OCI-LY7 (cell line): Measurements from ENCODE around the gene PMM2. TPM values are rescaled to one million over a fixed set of nuclear protein-coding genes. Genes with fewer than 3 reads are reported as not detected.

Experiments
- BruUV-seq: library from RNA; stranded (reverse); fragments of 400-500 nt; replicated peaks from 2 replicates; lab custom pipeline; 2021; lab: Mats Ljungman, UMichigan
- CTCF ChIA-PET: fragments of 300-600 bp; sonication (Branson Sonifier 250); formaldehyde crosslinking; loops from one replicate; lab custom pipeline; 2022; ENCODE audit warnings: antibody characterized with exemption; ENCODE audit not compliant: unreplicated experiment; lab: Charles Lee
- POLR2A ChIA-PET: fragments of 300-600 bp; sonication (Branson Sonifier 250); formaldehyde crosslinking; loops from one replicate; lab custom pipeline; 2022; ENCODE audit warnings: antibody characterized with exemption; lab: Charles Lee
- DNase-seq: peaks from one replicate; pipeline ENCODE4 v3.0.0-alpha.2; 2015; ENCODE audit warnings: low spot score
- H2AFZ ChIP-seq: fragments of 200-600 bp; sonication (generic), shearing (Covaris generic); 2 replicates; pipeline ENCODE4 v1.6.1; 2014; ENCODE audit warnings: mild to moderate bottlenecking, antibody characterized with exemption, low read length, moderate library complexity
- H3K27ac ChIP-seq: fragments of 200-600 bp; sonication (generic); 2 replicates; pipeline ENCODE4 v1.5.1; 2014; ENCODE audit warnings: mixed run types, low read depth, mild to moderate bottlenecking, moderate library complexity, low read length, inconsistent platforms; ENCODE audit not compliant: poor library complexity, severe bottlenecking
- H3K36me3 ChIP-seq: fragments of 200-600 bp; sonication (generic); 2 replicates; pipeline ENCODE4 v1.6.1; 2014; ENCODE audit warnings: mild to moderate bottlenecking, antibody characterized with exemption, low read length, moderate library complexity, mixed read lengths; ENCODE audit not compliant: insufficient read depth
- H3K4me1 ChIP-seq: fragments of 200-600 bp; sonication (generic); 2 replicates; pipeline ENCODE4 v1.5.1; 2014; ENCODE audit warnings: mild to moderate bottlenecking, low read length; ENCODE audit not compliant: insufficient read depth, poor library complexity, severe bottlenecking
- H3K4me2 ChIP-seq: fragments of 200-600 bp; sonication (generic); 2 replicates; pipeline ENCODE4 v1.6.1; 2014; ENCODE audit warnings: mild to moderate bottlenecking, low read length
- H3K4me3 ChIP-seq: fragments of 200-600 bp; sonication (generic); 2 replicates; pipeline ENCODE4 v1.5.1; 2014; ENCODE audit warnings: mild to moderate bottlenecking, low read depth, low read length; ENCODE audit not compliant: poor library complexity, severe bottlenecking
- H3K79me2 ChIP-seq: fragments of 200-600 bp; sonication (generic); 2 replicates; pipeline ENCODE4 v1.6.1; 2016; ENCODE audit warnings: low read depth, mild to moderate bottlenecking, low read length, moderate library complexity, mixed read lengths; ENCODE audit not compliant: insufficient read depth
- H3K9me2 ChIP-seq: fragments of 200-600 bp; sonication (generic); 2 replicates; pipeline ENCODE4 v1.6.1; 2016; ENCODE audit warnings: mild to moderate bottlenecking, low read length, mixed read lengths; ENCODE audit not compliant: insufficient read depth
- H3K9me3 ChIP-seq: fragments of 200-600 bp; sonication (generic); 2 replicates; pipeline ENCODE4 v1.6.1; 2014; ENCODE audit warnings: mild to moderate bottlenecking, mixed run types, low read length, mixed read lengths
- H4K20me1 ChIP-seq: fragments of 200-600 bp; sonication (generic); 2 replicates; pipeline ENCODE4 v1.6.1; 2014; ENCODE audit warnings: mild to moderate bottlenecking, antibody characterized with exemption, low read length, moderate library complexity, mixed read lengths; ENCODE audit not compliant: insufficient read depth
- CTCF ChIP-seq: fragments of 200-600 bp; sonication (generic); conservative IDR thresholded peaks from 2 replicates; pipeline ENCODE4 v1.5.1; 2014; ENCODE audit warnings: mild to moderate bottlenecking, antibody characterized with exemption, low read length, moderate library complexity, mixed read lengths
- EZH2phosphoT487 ChIP-seq: fragments of 200-600 bp; sonication (generic); IDR thresholded peaks from 2 replicates; pipeline ENCODE4 v1.6.1; 2018; ENCODE audit warnings: low read depth, borderline replicate concordance, mild to moderate bottlenecking, mixed run types, antibody characterized with exemption, low read length, moderate library complexity, mixed read lengths
- intact Hi-C: fragments of 100-400 bp; cut with micrococcal nuclease; formaldehyde crosslinking; loops from one replicate; pipeline ENCODE4 v1.10.0; 2022; ENCODE audit not compliant: unreplicated experiment
- total RNA-seq, 2 experiments: library from RNA; depleted of rRNA in 1 of 2; stranded (reverse); fragments of >200 nt in 1 of 2; shearing (Covaris generic) in 1 of 2; gene quantifications; 2 replicates each; pipeline ENCODE4 v1.2.3, GENCODE V29; 2014 to 2022

The PMM2 gene
- total RNA-seq, 2 experiments from 2014 or later: 39.1 to 53.9 TPM

- Histone ChIP-seq H4K20me1 (0 out of 2 replicates have a peak, but pooled peaks cover 12% of the 10 kb centered on the region), H3K9me2 (no peaks in the 10 kb centered on the region), H3K4me1 (peaks cover 12% of the 10 kb centered on the region), H3K79me2 (peaks cover 48% of the 10 kb centered on the region), H3K4me2 (no peak overlapping the region), H3K27ac (no peak overlapping the region), H3K4me3 (no peak overlapping the region), H3K9me3 (no peaks in the 10 kb centered on the region), H2AFZ (no peak overlapping the region), H3K36me3 (peaks cover 88% of the 10 kb centered on the region)
- DNase-seq: no peak
- POLR2A ChIA-PET: interaction anchor here (1.6 kb wide), 1 partner anchor 10 kb away, joined by 5 read pairs; the partner anchor contains the start of gene CARHSP1
- intact Hi-C loops: no loop called here
- TF ChIP-seq CTCF (no peak), EZH2phosphoT487 (no peak)
- CTCF ChIA-PET: interaction anchor here (0.6 kb wide), 1 partner anchor 59 kb away, joined by 3 read pairs; no protein-coding TSS in a partner anchor
- no TSS peak for BruUV-seq
Measured at GRCh38 chr16:8858994-8859912, 61.6 kb downstream of the PMM2 start.

GRCh38 chr16:8859913-8860881, 62.6 kb downstream of the PMM2 start:
- Histone ChIP-seq H3K4me3 (no peak overlapping the region), H3K9me3 (no peaks in the 10 kb centered on the region), H3K36me3 (peaks cover 87% of the 10 kb centered on the region), H3K9me2 (no peaks in the 10 kb centered on the region), H3K4me1 (peaks cover 19% of the 10 kb centered on the region), H3K27ac (no peak overlapping the region), H2AFZ (no peak overlapping the region), H3K4me2 (no peak overlapping the region), H4K20me1 (0 out of 2 replicates have a peak, but pooled peaks cover 20% of the 10 kb centered on the region), H3K79me2 (peaks cover 57% of the 10 kb centered on the region)
- POLR2A ChIA-PET: interaction anchor here (1.6 kb wide), 1 partner anchor 9 kb away, joined by 5 read pairs; the partner anchor contains the start of gene CARHSP1
- no peak for DNase-seq
- CTCF ChIA-PET: no interaction called here
- BruUV-seq: no TSS peak
- intact Hi-C loops: no loop called here
- TF ChIP-seq CTCF: no peak
- TF ChIP-seq EZH2phosphoT487: no peak
